GM19324 (cell line): Measurements from ENCODE around the gene FBXO10.
"Not testable (repeated sequence)": the region's sequence is repeated elsewhere in the genome, so short reads cannot be mapped to it uniquely, and the experiment has no call there.

ENCODE experiments used
- ATAC-seq: cut with Tn5 transposase; IDR thresholded peaks from one replicate; pipeline ENCODE4 v1.9.1; 2021; ENCODE audit warnings: mild to moderate bottlenecking, moderate library complexity; ENCODE audit not compliant: unreplicated experiment, low FRiP score

Gene FBXO10

GRCh38 chr9:37486616-37487548 lies 89.3 kb downstream of the FBXO10 start:
- no peak for ATAC-seq

GRCh38 chr9:37486256-37486615 lies 89.9 kb downstream of the FBXO10 start:
- no peak for ATAC-seq

- peak; percentile 98 for ATAC-seq
Measured at GRCh38 chr9:37485389-37486255, 90.6 kb downstream of the FBXO10 start, which contains the start of gene POLR1E. POLR1E (plus strand) TSS chr9:37485948; CDS start chr9:37486048, 100 bp downstream.

- no peak for ATAC-seq
Measured at GRCh38 chr9:37480759-37481158, 95.4 kb downstream of the FBXO10 start.

- not testable (repeated sequence) for ATAC-seq
Measured at GRCh38 chr9:37477987-37478619, 98.1 kb downstream of the FBXO10 start.

GRCh38 chr9:37477443-37477842 lies 98.7 kb downstream of the FBXO10 start:
- ATAC-seq = not testable (repeated sequence)

GRCh38 chr9:37476930-37477329 lies 99.2 kb downstream of the FBXO10 start:
- no peak for ATAC-seq

- ATAC-seq = no peak
Measured at GRCh38 chr9:37474438-37474837, 101.7 kb downstream of the FBXO10 start.

GRCh38 chr9:37473982-37474381 lies 102.2 kb downstream of the FBXO10 start:
- not testable (repeated sequence) for ATAC-seq

- no peak for ATAC-seq
Measured at GRCh38 chr9:37471942-37472684, 104.1 kb downstream of the FBXO10 start.

GRCh38 chr9:37468620-37469019 lies 107.6 kb downstream of the FBXO10 start:
- ATAC-seq = no peak

- not testable (repeated sequence) for ATAC-seq
Measured at GRCh38 chr9:37467530-37467929, 108.7 kb downstream of the FBXO10 start.

GRCh38 chr9:37466037-37466709 lies 110.0 kb downstream of the FBXO10 start:
- ATAC-seq = peak; percentile 2

- ATAC-seq = peak; percentile 90
Measured at GRCh38 chr9:37465249-37466036, 110.7 kb downstream of the FBXO10 start, which contains the start of gene ZBTB5. ZBTB5 (minus strand) TSS chr9:37465450; CDS start chr9:37442551, 22,899 bp downstream.

- ATAC-seq = peak; percentile 36
Measured at GRCh38 chr9:37464426-37465248, 111.5 kb downstream of the FBXO10 start.

GRCh38 chr9:37464006-37464405 lies 112.2 kb downstream of the FBXO10 start:
- ATAC-seq = no peak
